Duodenal mucosa (tissue), 2 donors: ENCODE data around the gene WASF1.
"Not testable (repeated sequence)": the region's sequence is repeated elsewhere in the genome, so short reads cannot be mapped to it uniquely, and the experiment has no call there.

ENCODE experiments used
- H3K27ac ChIP-seq: one replicate; pipeline ENCODE4 v1.7.0; 2013; ENCODE audit warnings: low read depth, low read length
- H3K27me3 ChIP-seq, 2 donors: one replicate each; pipeline ENCODE4 v1.7.0; 2013; ENCODE audit warnings: low read length in 2 of 2, control low read depth in 1 of 2; ENCODE audit not compliant: insufficient read depth in 2 of 2, control insufficient read depth in 1 of 2
- H3K36me3 ChIP-seq, 2 donors: one replicate each; pipeline ENCODE4 v1.7.0; 2013; ENCODE audit warnings: low read length in 2 of 2, control low read depth in 1 of 2; ENCODE audit not compliant: insufficient read depth in 2 of 2, control insufficient read depth in 1 of 2
- H3K4me1 ChIP-seq, 2 donors: one replicate each; pipeline ENCODE4 v1.7.0; 2013; ENCODE audit warnings: low read length in 2 of 2, control low read depth in 1 of 2; ENCODE audit not compliant: insufficient read depth in 2 of 2, control insufficient read depth in 1 of 2
- H3K4me3 ChIP-seq, 2 donors: one replicate each; pipeline ENCODE4 v1.7.0; 2013; ENCODE audit warnings: low read length in 2 of 2, low read depth in 1 of 2
- H3K9ac ChIP-seq, 2 donors: one replicate each; pipeline ENCODE4 v1.7.0; 2013; ENCODE audit warnings: low read length in 2 of 2, low read depth in 1 of 2
- H3K9me3 ChIP-seq, 2 donors: one replicate each; pipeline ENCODE4 v1.7.0; 2013; ENCODE audit warnings: low read length in 2 of 2, control low read depth in 1 of 2; ENCODE audit not compliant: control insufficient read depth in 1 of 2

Gene WASF1

GRCh38 chr6:110095101-110095500, 84.4 kb downstream of the WASF1 start:
- Histone ChIP-seq H3K9ac (no peak overlapping the region), H3K4me1 (no peaks in the 10 kb centered on the region), H3K27me3 (no peaks in the 10 kb centered on the region), H3K36me3 (no peaks in the 10 kb centered on the region), H3K27ac (no peak overlapping the region), H3K4me3 (no peak overlapping the region), H3K9me3 (no peaks in the 10 kb centered on the region)

- Histone ChIP-seq H3K27ac (no peak overlapping the region), H3K27me3 (no peaks in the 10 kb centered on the region), H3K9me3 (no peaks in the 10 kb centered on the region), H3K4me1 (no peaks in the 10 kb centered on the region), H3K9ac (no peak overlapping the region), H3K4me3 (no peak overlapping the region), H3K36me3 (no peaks in the 10 kb centered on the region)
Measured at GRCh38 chr6:110093981-110094380, 85.5 kb downstream of the WASF1 start.

- Histone ChIP-seq H3K9me3 (no peaks in the 10 kb centered on the region), H3K4me3 (no peak overlapping the region), H3K4me1 (no peaks in the 10 kb centered on the region), H3K27me3 (no peaks in the 10 kb centered on the region), H3K27ac (no peak overlapping the region), H3K9ac (no peak overlapping the region), H3K36me3 (no peaks in the 10 kb centered on the region)
Measured at GRCh38 chr6:110090876-110091275, 88.6 kb downstream of the WASF1 start.

- Histone ChIP-seq H3K27me3 (no peaks in the 10 kb centered on the region), H3K9me3 (no peaks in the 10 kb centered on the region), H3K27ac (no peak overlapping the region)
Measured at GRCh38 chr6:110089323-110089722, 90.1 kb downstream of the WASF1 start.

GRCh38 chr6:110085285-110085684, 94.2 kb downstream of the WASF1 start:
- H3K27ac ChIP-seq, result no peak overlapping the region
- no peaks in the 10 kb centered on the region for H3K4me1 ChIP-seq
- H3K9me3 ChIP-seq, result no peaks in the 10 kb centered on the region
- H3K27me3 ChIP-seq, result no peaks in the 10 kb centered on the region
- no peak overlapping the region for H3K9ac ChIP-seq
- no peak overlapping the region for H3K4me3 ChIP-seq
- no peaks in the 10 kb centered on the region for H3K36me3 ChIP-seq

More at GRCh38 chr6:110089323-110089722, 90.1 kb downstream of the WASF1 start:
- Histone ChIP-seq H3K4me3 (no peak overlapping the region), H3K4me1 (no peaks in the 10 kb centered on the region), H3K36me3 (no peaks in the 10 kb centered on the region), H3K9ac (no peak overlapping the region)

GRCh38 chr6:110083875-110084585, 95.4 kb downstream of the WASF1 start:
- Histone ChIP-seq H3K27ac (no peak overlapping the region), H3K4me1 (no peaks in the 10 kb centered on the region), H3K9ac (no peak overlapping the region), H3K36me3 (no peaks in the 10 kb centered on the region), H3K27me3 (no peaks in the 10 kb centered on the region), H3K9me3 (no peaks in the 10 kb centered on the region), H3K4me3 (no peak overlapping the region)

GRCh38 chr6:110075406-110075805, 104.1 kb downstream of the WASF1 start:
- Histone ChIP-seq H3K9ac (no peak overlapping the region), H3K4me1 (no peaks in the 10 kb centered on the region), H3K36me3 (no peaks in the 10 kb centered on the region), H3K27me3 (peaks cover 0 to 4% of the 10 kb centered on the region in 2 donors), H3K27ac (no peak overlapping the region), H3K9me3 (no peaks in the 10 kb centered on the region), H3K4me3 (no peak overlapping the region)

- H3K4me3 ChIP-seq, H3K36me3 ChIP-seq, H3K4me1 ChIP-seq, H3K9ac ChIP-seq, H3K27me3 ChIP-seq, H3K9me3 ChIP-seq, H3K27ac ChIP-seq: not testable (repeated sequence)
Measured at GRCh38 chr6:110073474-110073873, 106.0 kb downstream of the WASF1 start.

GRCh38 chr6:110068592-110068967, 110.9 kb downstream of the WASF1 start:
- H3K9ac ChIP-seq, result no peak overlapping the region
- no peaks in the 10 kb centered on the region for H3K9me3 ChIP-seq
- H3K4me3 ChIP-seq, result no peak overlapping the region
- H3K4me1 ChIP-seq, result no peaks in the 10 kb centered on the region
- H3K36me3 ChIP-seq, result no peaks in the 10 kb centered on the region
- no peak overlapping the region for H3K27ac ChIP-seq
- peaks cover 0 to 4% of the 10 kb centered on the region in 2 donors for H3K27me3 ChIP-seq

- peaks cover 0 to 4% of the 10 kb centered on the region in 2 donors for H3K27me3 ChIP-seq
- no peak overlapping the region for H3K4me3 ChIP-seq
- no peak overlapping the region for H3K27ac ChIP-seq
- no peaks in the 10 kb centered on the region for H3K9me3 ChIP-seq
- no peaks in the 10 kb centered on the region for H3K4me1 ChIP-seq
- no peaks in the 10 kb centered on the region for H3K36me3 ChIP-seq
- no peak overlapping the region for H3K9ac ChIP-seq
Measured at GRCh38 chr6:110067837-110068591, 111.5 kb downstream of the WASF1 start.
